ENCODE measurements around the gene EED.
"Not testable (repeated sequence)": the region's sequence is repeated elsewhere in the genome, so short reads cannot be mapped to it uniquely, and the experiment has no call there.

Gene EED

GRCh38 chr11:86303257-86303656 is 58.7 kb downstream of the EED start:
- FAIRE-seq (peak; percentile 83), DNase-seq (ENCODE audit: insufficient read length) (no peak)
- no peak for TF ChIP-seq POLR2AphosphoS5 (IDR thresholded peaks at IDR 0.05; ENCODE audit: low read depth, low read length)
- no peak for TF ChIP-seq POLR2A (IDR thresholded peaks at IDR 0.05; ENCODE audit: low read depth, low read length)
- no peak for TF ChIP-seq TAF1 (IDR thresholded peaks at IDR 0.05; ENCODE audit: borderline replicate concordance, low read depth, low read length)

- FAIRE-seq; DNase-seq (ENCODE audit: insufficient read length): not testable (repeated sequence)
These were observed 64.2 kb downstream of the EED start for GRCh38 chr11:86308710-86309109.

- peak; percentile 9 for FAIRE-seq
- no peak for TF ChIP-seq TAF1 (IDR thresholded peaks at IDR 0.05; ENCODE audit: borderline replicate concordance, low read depth, low read length)
- no peak for TF ChIP-seq POLR2AphosphoS5 (IDR thresholded peaks at IDR 0.05; ENCODE audit: low read depth, low read length)
- no peak for TF ChIP-seq POLR2A (IDR thresholded peaks at IDR 0.05; ENCODE audit: low read depth, low read length)
- DNase-seq (ENCODE audit: insufficient read length): no peak
These were observed 69.2 kb downstream of the EED start for GRCh38 chr11:86313793-86314192.

- no peak for FAIRE-seq
- TF ChIP-seq POLR2A (IDR thresholded peaks at IDR 0.05; ENCODE audit: low read depth, low read length) (no peak), POLR2AphosphoS5 (IDR thresholded peaks at IDR 0.05; ENCODE audit: low read depth, low read length) (no peak), TAF1 (IDR thresholded peaks at IDR 0.05; ENCODE audit: borderline replicate concordance, low read depth, low read length) (no peak)
- DNase-seq (ENCODE audit: insufficient read length): no peak
These were observed 70.1 kb downstream of the EED start for GRCh38 chr11:86314636-86315035.
